Anterior cingulate cortex (tissue), 58 donors: ENCODE measurements around the gene ZNF648.
"Not testable (repeated sequence)": the region's sequence is repeated elsewhere in the genome, so short reads cannot be mapped to it uniquely, and the experiment has no call there.

ENCODE experiments used
- DNase-seq, 58 donors: peaks; one replicate each; lab custom pipeline; 2025; lab: John Stamatoyannopoulos, UW

Gene ZNF648

DNA sequence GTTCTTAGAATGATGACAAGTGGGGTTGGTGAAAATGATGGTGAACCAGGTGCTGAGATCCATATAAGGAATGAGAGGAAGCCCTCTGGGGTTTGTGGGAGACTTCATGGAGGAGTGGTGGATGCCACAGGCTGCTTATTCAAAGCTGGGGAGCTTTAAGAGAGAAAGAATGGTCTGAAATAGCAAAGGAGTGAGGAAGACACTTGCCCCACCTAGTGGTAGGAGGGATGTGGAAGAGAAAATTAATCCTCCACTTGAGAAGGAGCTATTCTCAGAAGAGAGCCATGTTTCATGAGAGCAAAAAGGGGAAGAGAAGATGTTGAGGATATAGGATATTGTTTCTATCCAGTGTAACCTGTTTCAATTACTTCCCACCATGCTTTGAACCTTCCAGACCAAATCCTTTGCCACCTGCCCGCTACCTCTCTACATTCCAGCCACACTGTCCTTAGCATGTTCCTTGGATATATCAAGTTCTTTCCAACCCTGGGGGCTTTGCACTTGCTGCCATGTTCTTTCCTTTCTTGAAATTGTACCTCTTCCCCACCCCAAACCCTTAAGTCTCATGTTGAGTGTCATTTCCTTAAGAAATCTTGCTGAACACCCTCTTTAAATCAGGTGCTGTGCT is 19.6 kb upstream of the ZNF648 start:
- DNase-seq = peak in 13 of 58 donors; percentile 3 to 66 (median 21)

DNA sequence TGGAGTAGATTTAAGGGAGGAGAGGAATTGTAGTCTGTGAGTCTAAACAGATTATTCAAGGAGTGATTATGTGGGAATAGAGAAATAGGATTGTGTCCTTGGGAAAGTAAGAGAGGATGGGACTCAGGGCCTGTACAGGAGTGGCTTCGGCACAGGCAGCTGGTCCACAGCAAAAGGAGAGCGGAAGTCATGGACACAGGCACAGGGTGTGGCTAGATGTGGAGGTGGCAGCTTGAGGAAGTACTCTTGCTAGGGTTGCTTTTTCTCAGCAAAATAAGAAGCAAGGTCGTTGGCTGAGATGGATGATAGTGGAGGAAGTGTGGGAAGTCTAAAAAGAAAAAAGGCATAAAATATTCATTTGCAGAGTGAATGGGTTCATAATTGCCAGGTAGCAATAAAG is 18.5 kb upstream of the ZNF648 start:
- DNase-seq = no peak

DNA sequence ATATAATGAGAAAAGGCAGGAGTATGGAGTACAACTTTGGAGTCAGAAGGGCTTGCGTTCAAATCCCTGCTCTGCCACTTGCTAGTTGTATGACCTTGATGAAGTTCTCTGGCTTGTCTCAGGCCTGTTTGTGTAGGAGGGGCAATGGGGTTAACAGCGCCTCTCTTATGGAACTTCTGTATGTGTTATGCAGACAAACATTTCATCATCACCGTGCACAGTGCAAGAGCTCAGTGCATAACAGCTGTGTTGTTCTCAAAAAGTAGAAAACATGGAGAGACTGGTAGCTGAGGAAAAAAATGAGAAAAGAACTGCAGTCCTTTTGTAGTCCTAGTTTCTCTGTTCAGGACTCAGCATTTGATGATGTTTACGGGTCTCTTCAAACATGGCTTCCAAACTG is 10.4 kb upstream of the ZNF648 start:
- no peak for DNase-seq

DNA sequence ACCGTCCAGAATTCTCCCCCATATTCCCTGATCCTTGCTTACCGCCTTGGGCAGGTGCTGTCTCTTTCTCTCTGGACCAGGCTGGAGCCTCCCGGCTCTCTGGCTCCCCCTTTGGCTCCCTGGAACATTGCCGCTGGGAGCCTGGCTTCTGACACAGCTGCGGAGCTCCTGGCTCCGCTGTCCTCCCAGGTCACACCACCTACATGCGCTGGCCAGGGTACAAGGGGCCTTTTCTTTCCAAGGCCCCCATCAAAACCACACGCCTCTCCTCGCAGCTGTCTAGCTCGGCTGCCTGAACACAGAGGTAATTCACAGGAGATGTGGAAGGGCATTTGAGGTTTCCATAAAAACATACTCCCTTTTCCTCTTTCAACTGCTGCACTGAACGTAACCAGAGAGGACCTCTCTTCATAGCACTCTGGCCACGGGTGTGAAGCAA is 7.5 kb upstream of the ZNF648 start:
- peak in 36 of 58 donors; percentile 8 to 59 (median 28) for DNase-seq

DNA sequence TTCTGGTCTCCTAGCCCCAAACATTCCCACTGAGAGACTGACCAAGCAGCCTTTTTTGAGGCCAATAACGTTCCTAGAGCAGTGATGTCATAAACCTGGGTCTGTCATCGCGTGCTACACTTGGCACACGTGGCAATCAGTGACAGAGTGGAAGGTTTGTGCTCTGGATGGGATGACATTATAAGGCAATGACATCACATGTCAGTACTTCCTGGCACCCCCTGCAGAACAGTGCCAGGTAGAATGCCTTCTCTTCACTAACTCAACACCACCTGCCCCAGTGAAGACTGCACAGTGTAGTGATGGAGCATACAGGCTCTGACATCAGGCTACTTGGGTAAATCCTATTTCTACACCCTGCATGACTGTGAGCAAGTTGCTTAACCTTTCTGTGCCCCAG is 5.4 kb upstream of the ZNF648 start:
- DNase-seq = no peak

DNA sequence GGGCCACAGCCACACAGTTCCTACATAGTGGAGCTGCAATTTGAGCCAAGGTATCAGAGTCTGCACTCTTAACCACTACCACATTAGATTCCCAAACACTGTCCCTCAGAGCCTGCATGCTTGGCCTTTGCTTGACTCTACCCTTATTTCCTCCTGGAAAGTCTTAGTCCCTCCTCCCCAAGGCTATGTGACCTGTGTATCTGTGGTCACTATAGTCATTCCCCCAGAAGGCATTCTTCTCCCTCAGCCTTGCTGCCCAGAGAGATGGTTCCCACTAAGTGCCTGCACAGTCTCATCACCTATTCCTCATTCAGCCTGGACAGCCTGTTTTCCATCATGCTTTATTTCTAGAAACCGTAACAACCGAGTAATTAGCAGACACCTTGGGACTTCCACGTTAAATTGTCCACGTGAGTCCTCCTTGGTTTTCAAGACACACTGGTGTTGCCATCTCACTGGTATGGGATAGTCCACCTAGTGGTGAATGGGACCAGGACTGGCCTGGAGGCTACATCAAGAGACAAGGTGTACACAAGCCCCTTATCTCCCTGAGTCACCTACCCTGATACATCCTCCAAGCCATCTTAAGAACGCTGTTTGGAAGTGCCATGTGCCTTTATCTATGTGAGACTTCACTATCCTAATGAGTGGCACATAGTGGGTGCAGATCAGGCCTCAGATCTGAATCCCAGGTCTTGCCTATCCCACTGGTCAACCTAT is 3.8 kb upstream of the ZNF648 start:
- no peak for DNase-seq

DNA sequence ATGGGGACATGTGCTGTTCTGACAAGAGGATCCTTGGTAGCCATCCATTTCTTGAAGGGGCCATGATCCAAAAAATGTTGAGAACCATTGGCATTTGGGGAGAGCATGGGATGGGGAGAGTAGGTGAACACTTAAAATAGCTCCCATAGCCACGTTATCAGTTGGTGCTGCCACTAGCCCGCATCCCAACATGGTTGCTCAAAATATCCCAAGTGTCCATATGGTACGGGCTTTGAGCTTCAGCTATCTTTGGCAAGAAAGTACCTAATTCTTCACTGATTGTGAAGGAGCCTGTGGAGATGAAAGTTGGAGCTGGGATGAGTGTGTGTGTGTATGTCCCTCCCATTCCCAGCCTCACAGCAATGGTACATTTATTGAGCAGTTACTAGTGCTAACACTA is 3.1 kb upstream of the ZNF648 start:
- no peak for DNase-seq

DNA sequence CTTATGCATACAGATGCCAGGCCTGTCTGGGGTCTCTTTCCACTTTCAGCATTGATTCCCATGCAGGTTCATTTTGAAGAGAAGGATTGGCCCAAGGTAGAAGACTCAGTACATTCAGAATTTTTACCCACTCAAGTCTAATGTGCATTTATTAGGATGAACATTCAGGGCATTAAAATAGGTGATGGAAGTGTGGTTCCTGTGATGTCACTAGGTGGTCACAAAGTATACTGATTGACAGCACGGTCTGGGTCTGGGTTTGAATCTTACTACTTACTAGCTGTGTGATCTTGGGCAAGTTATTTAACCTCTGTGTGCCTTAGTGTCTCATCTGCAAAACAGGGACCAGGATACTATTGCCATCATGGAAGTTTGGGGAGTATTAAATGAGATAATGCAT is 711 bp upstream of the ZNF648 start:
- DNase-seq = no peak

DNA sequence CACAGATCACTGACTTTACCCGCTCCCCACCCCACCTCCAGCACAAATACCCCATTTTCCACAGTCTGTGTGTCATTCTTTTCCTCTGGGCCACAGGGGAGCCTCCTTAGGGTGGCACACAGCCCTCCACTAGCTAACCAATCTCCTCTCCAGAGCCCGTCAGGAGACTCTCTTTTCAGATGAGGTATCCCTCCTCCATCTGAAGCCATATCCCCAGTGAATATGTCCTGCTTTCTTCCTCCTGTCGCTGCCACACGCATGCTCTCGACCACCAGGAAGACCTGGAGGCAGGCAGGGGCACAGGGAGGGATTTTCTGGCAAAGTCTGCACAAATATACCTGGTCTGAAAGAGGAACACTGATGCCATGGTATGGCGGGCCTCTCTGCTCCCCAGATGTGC is 635 bp downstream of the ZNF648 start:
- no peak for DNase-seq

DNA sequence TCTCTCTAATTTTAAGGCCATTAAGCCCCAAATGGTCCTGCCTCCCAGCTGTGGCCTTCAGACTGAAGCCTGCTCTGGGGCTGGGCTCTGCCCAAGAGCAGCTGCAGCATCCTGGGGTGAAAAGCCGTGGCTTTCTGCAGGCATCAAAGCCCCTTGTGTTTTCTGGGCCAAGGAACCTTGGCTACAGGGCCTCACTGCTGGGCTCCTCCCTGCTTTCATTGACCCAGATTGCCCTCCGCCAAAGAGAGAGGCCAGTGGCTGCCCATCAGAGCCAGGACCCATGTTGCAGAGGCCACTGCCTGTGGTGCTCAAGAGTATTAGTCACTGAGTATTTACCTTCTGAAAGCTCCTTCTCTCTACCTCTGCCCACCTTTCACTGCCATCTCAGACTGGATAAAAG is 1.6 kb downstream of the ZNF648 start:
- peak in 33 of 58 donors; percentile 7 to 72 (median 29) for DNase-seq

DNA sequence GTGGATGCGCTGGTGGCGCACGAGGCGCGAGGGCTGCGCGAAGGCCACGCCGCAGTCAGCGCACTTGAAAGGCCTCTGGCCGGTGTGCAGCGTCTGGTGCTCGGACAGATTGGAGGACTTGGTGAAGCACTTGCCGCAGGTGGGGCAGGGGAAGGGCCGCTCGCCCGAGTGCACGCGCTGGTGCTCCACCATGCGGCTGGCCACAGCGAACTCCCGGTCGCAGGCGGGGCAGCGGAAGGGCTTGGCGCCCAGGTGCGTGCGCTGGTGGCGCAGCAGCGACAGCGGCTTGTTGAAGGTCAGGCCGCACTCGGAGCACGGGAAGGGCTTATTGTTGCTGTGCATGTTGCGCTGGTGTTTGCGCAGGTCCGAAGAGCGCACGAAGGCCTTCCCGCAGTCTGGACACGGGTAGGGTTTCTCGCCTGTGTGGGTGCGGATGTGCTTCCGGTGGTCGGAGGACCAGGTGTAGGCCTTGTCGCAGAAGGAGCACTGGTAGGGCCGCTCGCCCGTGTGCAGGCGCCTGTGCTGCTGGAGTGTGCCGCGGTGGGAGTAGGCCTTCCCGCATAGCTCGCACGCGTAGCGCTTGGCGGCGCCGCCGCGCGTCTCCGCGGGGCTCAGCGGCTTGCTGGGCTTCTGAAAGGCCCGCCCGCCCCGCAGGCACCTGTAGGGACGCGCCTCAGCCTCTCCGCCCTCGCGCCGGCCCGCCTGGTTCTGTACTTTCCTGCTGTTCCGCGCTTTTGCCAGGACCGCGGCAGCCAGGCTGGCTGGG is 4.7 kb downstream of the ZNF648 start:
- no peak for DNase-seq

DNA sequence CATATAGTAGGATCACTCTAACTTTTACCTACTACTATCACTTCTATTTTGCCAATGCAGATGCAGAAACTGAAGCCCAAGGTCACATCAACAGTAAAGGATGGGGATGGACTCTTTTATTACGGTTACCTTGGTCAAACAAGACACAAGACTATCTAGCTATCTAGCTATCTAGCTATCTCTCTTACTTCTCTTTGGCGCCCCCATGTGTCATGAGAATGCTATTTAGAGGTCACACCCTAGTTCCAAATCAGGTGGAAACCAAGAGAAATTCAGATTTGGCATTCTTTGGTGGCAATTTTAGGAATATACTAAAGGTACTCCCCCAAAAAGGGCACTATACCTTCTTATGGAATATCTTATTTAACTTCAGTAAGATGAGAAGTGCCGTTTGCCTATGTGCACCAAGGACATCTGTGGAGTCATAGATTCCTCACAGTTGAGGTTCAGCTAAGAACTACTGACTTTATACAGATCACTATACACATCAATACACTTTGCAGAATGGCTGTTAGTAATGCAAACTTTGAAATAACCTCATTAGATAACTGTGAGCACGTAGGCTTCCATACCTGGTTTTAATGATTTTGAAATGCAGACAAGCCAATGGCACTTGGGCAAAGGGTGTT is 6.7 kb downstream of the ZNF648 start:
- peak in 15 of 58 donors; percentile 2 to 40 (median 11) for DNase-seq

DNA sequence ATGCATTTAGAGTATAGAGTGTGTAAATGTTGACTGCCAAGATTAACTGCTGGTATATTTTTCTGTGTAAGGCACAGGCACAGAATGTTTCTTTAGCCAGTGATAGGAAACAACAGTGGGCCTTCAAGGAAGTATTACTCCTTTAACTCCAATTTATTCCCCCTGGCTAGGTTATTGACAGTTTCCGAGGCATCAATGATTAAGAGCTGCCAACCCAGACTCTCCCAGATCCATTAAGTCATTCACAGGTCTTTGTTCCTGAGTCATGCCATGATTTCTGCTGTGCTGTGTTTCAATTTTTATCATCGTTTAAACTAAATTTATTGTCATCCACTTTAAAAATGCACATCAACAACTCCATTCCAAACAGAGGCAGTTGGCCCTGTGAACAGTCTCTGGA is 9.2 kb downstream of the ZNF648 start:
- no peak for DNase-seq

DNA sequence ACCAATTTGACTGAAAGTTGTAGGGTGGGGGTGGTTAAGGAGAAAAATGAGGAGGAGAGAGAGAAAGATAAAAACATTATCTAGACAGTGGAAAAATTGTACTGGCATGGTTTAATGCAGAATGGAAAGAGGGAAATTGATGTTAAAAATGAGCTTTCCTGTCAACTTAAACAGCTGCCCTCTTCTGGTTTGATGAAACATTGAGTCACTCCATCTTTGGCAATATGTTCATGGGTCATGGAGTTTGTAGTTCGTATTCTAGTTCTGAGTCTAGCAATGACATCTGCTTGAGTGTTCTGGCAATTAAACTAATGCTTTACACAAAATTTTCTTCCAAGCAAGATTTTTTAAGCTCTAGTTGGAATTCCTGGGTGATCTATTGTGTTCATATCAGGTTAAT is 9.6 kb downstream of the ZNF648 start:
- DNase-seq = no peak

DNA sequence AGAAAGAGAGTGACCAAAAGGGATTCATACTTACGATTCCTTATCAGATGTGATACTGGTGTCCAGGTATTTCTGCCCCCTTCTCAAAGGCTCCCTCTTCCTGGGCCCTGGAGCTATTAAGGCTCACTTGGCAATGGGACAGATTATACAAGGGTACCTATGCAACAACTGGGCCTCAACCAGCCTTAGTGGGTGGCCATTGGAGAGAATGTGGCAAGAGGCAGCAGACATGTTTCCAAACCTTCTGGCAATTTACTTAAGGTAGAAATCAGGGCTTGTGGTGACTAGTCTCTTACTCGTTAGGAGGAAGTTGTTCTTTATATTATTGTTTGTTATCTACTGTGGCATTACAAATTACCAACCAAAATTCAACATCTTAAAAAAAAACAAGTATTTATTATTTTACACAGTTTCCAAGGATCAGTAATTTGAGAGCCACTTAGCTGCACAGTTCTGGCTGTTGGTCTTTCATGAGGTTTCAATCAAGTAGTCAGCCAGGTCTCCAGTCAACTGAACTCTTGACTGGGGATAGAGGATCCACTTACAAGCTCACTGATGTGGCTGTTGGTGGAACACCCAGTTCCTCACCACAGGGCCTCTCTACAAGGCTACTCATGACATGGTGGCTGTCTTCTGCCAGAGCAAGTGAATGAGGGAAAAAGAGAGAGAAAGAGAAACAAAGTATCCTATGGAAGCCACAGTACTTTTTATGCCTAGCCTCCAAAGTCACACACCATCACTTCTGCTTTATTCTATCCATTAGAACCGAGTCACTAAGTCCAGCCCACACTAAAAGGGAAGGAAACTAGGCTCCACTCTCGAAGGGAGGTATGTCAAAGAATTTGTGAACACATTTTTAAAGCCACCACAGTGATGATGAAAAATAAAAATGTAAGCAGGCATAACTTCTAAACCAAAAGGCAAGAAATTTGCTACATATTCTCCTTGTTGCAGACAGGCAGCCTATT is 10.7 kb downstream of the ZNF648 start:
- no peak for DNase-seq

DNA sequence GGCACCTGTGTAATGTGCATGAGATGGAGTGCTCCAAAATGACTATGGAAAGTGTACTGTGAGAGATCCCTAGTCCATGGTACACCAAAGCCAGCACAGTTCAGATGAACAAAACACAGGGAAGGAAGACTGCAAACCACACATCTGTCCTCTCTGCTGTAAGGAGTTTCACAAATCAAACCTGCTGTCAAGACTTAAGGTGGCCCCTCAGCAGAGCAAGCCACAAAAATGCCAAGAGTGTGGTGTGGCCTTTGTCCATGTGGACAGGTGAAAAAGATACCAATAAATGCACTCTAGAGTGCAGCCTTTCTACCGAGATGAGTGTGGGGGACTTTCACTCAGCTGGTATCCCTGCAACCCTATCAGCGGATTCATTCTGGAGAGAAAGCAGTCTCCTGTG is 12.9 kb downstream of the ZNF648 start:
- no peak for DNase-seq

DNA sequence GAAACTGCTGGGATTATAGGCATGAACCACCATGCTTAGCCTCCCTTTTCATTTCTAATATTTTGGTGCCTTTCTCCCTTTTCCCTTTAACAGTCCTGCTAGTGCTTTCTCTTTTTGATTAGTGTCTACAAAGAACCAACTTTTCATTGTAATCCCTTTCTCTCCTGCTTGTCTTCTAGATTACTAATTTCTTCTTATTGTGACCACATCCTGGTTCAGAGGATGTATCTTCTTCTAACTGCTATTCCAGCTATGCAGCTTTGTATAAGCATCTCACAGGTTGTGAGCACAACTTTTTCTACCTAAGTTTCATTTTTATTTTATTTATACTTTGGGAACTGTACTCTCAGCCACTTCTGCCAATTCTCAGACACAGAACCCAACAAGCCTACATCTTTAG is 14.7 kb downstream of the ZNF648 start:
- no peak for DNase-seq

DNA sequence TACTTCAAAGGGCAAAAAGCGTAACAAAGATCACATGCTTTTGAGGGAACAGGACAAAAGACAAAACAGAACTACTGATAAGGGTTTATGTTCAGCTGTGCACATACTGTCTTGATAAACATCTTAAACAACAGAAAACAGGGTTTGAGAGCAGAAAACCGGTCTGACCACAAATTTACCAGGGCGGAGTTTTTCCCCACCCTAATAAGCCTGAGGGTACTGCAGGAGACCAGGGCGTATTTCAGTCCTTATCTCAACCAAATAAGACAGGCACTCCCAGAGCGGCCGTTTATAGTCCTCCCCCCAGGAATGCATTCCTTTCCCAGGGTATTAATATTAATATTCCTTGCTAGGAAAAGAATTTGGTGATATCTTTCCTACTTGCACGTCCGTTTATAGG is 16.0 kb downstream of the ZNF648 start:
- not testable (repeated sequence) for DNase-seq

DNA sequence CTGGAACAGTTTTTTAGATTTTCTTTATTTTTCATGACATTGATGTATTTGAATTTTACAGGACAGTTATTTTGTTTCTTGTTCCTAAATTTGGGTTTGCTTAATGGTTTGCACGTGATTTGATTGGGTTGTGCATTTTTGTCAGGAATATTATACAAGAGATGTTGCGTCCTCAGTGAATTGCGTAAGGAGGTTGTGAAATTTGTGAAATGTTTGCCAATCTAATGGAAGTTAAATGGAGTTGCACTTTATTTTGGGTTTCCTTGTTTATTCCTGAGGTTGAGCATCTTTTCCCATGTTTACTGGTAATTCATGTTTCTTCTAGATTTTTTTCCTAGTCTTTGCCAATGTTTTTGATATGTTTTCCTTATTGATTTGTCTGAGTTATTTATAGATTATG is 19.9 kb downstream of the ZNF648 start:
- DNase-seq = no peak

DNA sequence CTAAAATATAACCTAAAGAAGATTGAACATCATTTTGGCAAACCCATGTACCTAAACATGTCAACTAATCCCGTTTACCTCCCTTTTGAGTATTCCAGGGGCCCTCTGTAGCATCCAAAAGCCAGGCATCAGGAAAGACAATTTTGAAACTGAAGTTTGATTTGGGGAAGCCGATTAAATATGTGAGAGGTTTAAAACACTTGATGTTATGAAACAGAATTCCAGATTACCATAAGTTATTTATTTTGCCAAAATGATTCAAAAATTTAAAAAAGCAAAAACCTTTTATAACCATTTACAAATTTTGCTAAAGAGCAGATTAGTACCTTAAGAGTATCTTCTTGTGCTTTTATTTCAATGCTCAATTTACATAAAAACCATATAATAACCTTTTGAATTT is 23.3 kb downstream of the ZNF648 start:
- no peak for DNase-seq
